Ramos (cell line): ENCODE measurements around the gene SLC7A5.
"Not testable (repeated sequence)": the region's sequence is repeated elsewhere in the genome, so short reads cannot be mapped to it uniquely, and the experiment has no call there.

Source experiments
- in situ Hi-C: fragments of 300-500 bp; cut with MboI; formaldehyde crosslinking; loops from one replicate; pipeline ENCODE4 v1.14.3; 2022; ENCODE audit warnings: low sequenced_read_pairs; ENCODE audit not compliant: unreplicated experiment

Gene SLC7A5

DNA sequence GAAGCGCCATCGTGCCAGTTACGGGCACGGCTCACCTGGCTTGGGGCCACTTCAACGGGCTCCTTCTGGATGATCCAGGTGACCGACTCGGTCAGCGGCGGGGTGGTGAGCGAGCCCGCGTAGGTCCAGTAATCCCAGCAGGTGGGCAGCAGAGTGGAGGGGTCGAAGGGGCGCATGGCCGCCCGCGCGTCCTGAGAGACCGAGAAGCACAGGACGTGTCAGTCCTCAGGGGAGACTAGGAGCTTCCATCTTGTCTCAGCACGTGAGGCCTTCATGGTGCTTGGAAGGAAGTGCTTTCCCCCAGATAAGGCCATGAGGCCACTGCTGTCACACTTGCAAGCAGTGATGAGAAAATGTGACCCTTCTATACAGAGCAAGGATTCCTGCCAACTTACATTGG, 22.5 kb upstream of the SLC7A5 start:
- in situ Hi-C loops: no loop called here

- in situ Hi-C loops: not testable (repeated sequence)
Measured at GRCh38 chr16:87889762-87890161, 20.5 kb upstream of the SLC7A5 start.

GRCh38 chr16:87888346-87888745, 19.0 kb upstream of the SLC7A5 start:
- in situ Hi-C loops: not testable (repeated sequence)

- in situ Hi-C loops: not testable (repeated sequence)
Measured at GRCh38 chr16:87887931-87888330, 18.6 kb upstream of the SLC7A5 start.

DNA sequence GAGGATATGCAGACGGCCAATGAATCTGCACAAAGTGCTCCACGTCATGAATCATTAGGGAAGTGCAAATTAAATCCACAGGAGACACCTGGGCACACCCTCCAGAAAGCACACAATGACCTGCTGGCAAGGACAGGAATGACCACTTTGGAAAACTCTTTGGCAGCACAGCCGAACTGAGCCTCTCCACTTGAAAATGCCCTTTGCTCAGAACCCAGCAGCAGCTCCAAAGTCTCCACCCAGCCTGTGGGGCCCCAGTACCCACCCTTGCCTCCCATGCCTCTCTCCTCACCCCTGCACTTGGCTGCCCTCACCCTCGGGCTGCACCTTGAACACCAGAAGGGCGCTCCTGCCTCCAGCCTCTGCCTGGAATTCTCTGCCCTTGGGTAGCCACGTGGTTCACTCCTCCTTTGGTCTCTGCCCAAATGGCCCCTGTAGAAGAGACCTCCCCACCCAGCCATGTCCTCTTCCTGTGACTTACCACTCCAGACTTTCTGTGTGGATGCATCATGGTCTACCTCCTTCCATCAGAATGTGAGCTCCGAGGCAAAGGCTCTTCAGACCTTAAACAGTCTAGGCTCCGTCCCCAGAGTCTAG, 16.2 kb upstream of the SLC7A5 start:
- in situ Hi-C loops: not testable (repeated sequence)

- in situ Hi-C loops: no loop called here
Measured at GRCh38 chr16:87882436-87883019, 13.2 kb upstream of the SLC7A5 start.

DNA sequence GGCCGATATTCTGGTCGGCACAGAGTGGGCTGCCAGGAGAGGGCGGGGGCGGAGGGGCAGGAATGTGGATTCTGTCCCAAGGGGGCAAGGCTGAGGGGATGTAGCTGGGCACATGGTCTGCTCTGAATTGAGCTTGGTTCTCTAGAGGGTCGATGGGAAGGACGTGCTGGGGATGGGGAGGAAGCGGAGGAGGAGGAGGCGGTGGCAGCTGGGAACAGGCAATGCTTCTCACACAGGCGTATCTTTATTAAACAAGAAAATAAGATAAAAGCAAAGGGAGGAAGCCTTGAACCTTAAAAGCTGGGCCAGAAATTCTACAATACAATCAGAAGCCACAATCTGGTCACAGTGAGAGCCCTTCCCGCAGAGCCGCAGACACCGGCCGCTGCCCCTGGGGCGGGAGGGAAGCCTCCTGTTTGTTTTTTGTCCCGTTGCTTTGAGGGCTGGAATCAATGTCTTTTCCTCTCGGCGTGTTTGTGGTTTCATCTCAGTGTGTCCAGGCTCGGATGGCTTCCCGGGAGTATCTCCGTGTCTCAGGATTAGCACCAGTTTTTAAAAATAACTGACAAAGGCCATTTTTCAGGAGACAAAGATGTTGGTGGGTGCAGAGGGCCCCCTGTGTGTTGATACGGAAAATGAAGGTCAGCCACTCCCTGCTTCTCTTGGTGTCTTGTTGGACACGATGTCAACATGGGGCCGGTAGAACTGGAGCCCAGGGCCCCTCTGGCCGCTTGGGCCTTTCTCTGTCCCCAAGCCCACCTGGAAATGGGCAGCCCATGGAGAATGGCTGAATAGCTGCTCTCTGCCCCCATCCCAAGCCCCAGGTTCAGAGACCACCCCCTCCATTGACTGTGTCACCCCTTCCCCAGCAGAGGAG, 12.3 kb upstream of the SLC7A5 start:
- in situ Hi-C loops: no loop called here

DNA sequence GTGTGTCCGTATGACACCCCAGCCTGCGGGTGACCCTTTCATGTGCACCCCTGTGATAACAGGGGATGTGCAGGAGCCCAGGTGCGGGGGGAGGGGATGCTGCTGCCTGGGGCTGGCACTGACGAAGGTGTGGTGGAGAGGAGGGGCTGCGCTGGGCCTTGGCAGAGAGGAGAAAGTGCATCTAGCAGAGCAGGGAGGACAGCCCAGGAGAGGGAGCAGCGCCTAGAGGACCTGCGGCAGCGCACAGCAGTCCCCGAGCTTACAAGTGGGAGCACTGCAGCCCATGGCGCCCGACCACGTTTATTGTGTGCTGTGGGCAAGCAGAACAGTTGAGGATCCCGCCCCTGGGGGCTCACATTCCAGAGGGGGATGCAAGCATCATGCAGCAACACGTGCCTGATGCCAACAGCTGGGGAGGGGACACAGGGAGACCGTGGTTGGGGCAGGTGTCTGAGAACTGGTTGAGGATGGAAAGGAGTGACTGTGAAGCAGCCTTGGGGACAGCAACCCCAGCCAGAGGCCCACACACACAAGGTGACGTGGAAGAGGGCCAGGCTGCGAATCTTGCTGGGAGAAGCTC, 10.9 kb upstream of the SLC7A5 start:
- in situ Hi-C loops: no loop called here

- in situ Hi-C loops: not testable (repeated sequence)
Measured at GRCh38 chr16:87879411-87880013, 10.2 kb upstream of the SLC7A5 start.

DNA sequence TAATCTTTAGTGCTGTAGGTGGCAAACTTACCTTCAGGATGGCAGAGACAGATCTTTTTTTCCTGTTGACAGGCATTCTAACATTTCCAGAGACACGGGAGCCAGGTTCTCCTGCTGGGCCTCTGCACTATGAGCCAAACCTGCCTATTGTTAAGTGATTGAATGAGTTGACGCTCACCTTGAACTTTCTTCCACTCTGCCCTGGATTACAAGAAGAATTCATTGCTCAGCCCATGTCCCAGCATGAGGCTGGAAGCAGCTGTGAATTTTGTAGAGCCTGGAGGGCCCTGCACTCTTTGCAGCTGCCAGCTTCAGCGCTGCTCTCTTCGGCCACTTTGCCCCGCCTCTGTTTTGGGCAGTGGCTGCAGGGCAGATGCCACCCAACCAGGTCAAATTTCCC, 9.4 kb upstream of the SLC7A5 start:
- in situ Hi-C loops: no loop called here

DNA sequence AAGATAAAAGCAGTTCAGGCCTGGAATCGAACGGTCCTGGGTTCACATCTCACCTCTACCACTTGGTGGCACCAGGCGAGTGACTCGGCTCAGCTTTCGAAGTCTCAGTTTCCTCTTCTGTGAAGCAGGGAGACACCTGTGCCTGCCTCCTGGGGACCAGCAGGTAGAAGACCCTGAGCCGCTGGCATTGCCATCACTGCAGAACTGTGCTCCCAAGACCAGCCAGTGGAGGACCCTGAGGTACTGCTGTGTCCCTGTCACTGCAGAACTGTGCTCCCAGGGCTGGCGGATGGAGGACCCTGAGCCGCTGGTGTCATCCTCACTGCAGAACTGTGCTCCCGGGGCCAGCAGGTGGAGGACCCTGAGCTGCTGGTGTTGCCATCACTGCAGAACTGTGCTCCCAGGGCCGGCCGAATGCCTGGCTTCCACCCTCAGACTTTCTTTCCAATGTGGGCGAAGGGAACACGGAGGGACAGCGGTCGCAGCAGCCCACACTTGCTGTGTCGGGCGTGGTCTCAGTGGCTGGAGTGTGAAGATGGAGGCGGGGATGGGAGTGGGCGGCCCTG, 8.7 kb upstream of the SLC7A5 start:
- in situ Hi-C loops: no loop called here

- in situ Hi-C loops: no loop called here
Measured at GRCh38 chr16:87874639-87875427, 5.5 kb upstream of the SLC7A5 start.

- in situ Hi-C loops: not testable (repeated sequence)
Measured at GRCh38 chr16:87870418-87871291, 1.3 kb upstream of the SLC7A5 start.

- in situ Hi-C loops: loop anchor here (5.0 kb wide), 1 partner anchor 88 kb away; no protein-coding TSS in a partner anchor
Measured at GRCh38 chr16:87869879-87870417, 641 bp upstream of the SLC7A5 start.

DNA sequence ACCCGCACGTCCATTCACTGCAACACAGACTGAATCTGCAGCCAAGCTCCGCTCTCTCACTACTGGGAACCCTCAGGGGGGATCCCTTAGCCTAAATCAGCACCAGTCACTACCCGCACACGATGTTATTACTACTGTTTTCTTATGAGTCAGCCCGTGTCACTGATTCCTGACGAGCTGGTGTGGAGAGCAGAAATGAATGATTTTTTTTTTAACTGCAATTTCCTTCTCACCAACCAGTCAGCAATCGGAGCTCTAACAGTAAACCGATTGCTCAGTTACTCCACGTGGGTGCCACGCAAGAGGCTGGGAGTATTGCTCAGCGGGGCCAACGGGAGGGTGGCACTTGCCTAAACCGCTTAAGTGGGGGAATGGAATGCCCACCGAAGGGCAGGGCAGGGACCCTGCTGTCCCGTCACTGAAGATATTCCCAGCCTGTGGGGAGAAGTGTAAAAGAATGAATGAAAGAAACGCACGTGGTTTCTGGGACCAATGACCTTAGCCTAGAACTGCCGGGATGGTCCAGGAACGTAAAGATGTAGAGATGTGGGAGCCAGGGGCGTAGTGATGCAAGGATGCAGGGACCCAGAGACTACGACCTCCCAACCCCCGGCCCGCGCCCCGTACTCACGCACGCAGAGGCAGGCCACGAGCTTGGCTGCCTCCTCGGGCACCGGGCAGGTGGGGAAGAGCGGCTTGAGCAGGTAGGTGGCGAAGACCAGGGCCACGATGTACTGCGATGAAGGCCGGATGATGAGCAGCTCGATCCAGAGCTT, 865 bp downstream of the SLC7A5 start:
- in situ Hi-C loops: loop anchor here (5.0 kb wide), 1 partner anchor 86 kb away; no protein-coding TSS in a partner anchor

DNA sequence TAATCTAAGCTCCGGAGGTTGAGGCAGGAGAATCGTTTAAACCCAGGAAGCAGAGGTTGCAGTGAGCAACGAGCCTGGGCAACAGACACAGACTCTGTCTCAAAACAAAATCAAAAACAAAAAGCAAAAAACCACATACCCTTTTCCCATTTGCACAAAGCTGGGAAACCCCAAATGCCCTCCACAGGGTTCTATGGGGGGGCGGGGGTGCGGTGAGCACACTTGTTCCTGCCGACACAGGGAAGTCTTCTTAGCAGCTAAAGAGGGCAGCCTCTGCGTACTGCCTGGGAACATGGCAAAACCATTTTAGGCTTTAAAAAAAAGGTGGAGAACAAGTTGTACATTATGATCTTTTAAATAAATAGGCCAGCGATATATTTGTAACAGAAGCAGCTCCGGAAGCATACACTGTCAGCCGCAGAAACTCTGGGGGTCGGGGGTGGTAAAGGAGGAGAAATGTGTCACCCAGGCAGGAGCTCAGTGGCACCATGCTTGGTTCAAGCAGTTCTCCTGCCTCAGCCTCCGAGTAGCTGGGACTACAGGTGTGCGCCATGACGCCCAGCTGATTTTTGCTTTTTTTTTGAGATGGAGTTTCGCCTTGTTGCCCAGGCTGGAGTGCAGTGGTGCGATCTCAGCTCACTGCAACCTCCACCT, 3.3 kb downstream of the SLC7A5 start:
- in situ Hi-C loops: loop anchor here (5.0 kb wide), 1 partner anchor 84 kb away; no protein-coding TSS in a partner anchor
